Measurements from ENCODE around the gene SLC34A3.

SLC34A3 gene

DNA sequence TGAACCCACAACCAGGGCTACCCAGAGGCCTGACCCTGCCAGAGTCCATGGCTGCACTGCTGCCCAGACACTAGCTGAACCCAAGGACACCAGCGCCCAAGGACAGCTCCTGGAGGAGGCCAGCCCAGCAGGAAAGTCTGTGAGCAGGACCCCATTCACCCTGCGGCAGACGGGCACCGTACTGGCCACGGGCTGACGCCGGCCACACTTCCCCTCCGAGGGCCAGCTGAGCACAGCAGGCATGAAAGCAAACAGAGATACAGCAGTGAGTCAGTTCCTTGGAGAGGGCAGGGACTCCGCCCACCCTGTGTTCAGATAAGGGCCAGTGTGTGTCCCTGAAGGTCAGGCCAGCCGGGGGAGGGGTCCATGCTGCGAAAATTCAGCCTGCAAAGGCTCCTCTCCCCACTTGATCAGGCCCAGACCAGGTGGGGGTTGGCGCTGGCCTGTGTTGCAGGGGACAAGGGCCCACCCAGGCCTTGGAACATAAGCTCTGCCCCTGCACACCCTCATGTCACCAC, 11.9 kb upstream of the SLC34A3 start:
- no peak for DNase-seq

DNA sequence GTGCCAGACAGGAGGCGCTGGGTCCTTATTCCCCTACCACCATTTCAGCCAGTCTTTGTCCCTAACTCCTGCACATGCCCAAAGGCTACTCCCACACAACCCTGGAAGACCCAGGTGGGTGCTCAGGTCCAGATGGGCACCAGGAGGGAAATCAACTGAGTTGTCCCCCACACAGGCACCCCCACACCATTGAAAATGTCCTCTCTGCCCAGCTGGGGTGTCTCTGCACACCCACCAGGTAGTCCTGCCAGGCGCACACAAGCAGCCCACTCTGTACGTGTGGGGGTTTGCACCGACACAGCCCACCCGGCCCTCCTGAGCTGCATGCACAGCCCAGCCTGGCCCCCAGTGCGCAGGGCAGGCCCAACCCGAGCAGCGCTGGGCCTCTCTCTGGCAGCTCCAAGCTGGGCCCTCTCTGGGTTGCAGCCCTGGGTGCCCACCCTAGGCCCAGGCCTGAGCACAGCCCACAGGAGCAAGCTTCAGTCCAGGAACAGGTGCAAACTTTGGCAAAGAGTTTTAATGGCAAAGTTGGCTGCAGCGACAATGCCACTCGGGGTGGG, 10.9 kb upstream of the SLC34A3 start:
- DNase-seq: no peak

DNA sequence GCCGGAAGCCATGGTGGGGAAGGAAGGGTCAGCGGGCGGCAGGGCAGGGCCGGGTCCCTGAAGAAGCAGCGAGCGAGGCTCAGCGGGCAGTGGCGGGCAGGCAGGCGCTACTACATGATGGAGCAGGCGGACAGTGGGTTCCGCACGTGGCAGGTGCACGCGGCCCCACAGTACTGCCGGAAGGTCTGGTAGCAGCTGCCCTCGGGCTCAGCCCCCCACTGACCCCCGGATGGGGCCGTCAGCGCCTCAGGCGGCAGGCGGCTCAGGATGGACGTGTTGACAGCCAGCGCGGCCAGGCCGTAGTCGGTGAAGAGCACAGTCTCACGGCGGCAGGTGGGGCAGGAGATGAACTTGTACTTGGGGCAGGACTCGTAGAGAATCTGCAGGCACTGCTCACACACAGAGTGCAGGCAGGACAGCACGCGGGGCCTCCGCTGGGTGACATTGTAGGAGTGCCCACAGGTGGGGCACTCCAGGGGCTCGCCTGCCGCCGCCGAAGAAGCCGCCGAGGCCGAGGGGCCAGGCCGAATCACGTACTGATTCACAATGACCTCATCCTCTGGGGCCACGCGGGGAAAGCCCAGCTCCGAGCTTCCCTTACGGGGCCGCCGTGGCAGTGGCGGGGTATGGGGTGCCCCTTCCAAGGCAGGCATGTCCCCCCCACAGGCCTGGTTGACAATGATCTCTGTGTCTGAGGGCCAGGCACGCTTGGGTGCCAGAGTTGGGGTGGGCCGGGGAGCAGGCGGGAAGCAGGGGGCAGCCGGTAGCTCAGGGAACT, 10.2 kb upstream of the SLC34A3 start:
- no peak for DNase-seq

DNA sequence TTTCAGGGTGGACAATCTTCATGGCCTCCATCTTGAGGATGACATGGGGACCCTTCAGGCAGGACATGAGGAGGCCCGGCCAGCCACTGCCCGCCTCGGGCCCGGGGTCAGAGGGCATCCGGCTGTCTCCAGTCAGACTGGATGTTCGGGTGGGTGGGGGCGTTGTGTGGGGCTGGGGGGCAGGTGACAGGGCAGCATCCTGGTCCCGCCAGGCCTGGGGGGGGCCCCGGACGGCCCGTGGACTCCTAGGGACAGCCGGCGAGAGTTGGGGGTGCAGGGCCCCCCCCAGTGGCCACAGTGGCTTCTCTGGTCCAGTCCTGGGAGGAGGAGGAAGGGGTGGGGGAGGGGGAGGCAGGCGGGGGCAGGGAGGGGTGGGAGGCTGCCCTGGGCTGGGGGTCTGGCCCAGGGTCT, 9.6 kb upstream of the SLC34A3 start:
- DNase-seq: no peak

DNA sequence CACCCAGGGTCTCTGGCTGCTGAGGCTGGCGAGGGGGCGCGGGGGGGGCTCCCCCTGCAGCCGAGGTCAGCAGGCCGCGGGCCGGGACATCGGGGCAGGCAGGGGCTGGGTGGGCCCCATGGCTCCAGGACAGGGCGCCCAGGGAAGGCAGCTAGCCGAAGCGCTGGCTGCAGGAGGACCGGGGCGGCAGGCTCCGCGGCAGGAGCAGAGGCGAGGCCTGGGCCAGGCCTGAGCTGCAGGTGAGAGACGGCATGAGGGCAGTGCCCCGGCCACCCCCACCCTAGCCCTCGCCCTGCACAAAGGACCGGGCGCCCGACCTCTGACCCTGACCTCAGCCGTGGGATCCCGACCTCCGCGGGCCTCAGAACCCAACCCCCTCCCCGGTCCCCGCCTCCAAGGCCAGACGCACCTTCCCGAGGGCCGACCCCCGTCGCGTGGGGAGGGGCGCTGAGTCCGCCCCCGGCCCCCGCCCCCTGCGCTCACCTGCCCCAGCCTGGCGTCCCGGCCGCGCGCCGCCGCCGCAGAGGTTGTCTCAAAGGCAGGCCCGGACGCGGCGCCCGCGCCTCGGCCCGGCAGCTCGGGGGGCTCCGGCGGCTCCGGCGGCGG, 9.1 kb upstream of the SLC34A3 start:
- DNase-seq: no peak

DNA sequence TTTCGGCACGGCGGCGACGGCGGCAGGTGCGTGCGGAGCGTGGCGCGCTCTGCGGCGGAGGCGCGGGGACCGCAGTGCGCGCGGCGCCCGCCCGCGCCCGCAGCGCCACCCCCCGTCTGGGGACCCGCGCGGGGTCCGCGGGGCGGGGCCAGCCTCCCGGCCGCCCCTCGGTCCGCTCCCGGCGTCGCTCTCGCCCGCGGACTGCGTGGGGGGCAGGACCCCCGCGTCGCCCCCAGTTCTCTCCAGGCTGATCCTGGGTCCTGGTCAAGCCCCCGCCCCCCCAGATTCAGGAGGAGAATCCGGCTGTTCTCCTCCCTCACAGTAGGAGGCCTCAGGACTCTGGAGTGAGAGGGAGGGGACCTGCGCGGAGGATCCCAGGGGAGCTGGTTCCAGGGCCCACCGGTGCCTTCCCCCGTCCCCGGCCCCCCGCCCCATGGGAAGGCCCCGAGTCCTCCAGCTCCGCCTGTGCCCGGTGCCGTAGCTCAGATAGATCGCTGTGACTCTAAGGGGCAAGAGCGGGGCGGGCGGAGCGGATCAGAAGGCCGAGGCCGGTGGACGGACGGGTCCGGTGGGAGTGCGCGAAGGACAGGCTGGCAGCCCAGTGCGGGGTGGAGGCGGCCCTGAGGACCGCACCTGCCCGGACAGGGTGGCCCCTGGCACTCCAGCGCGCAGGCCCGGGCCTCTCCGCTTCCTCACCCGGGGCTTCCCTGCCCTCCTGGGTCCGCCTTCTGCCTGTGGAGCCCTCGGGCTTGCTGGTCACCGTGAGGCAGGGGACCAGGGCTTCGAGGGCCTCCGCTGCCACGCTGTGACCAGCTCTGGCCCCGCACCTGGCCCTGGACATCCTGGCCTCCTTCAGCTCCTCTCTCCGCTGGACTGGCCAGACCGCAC, 8.3 kb upstream of the SLC34A3 start, which contains the start of gene RNF208:
TSS of gene RNF208 (minus strand) at position 51 of the 888 bp plus-strand sequence. CDS start 1,028 bp downstream, outside the sequence.
- no peak for DNase-seq

DNA sequence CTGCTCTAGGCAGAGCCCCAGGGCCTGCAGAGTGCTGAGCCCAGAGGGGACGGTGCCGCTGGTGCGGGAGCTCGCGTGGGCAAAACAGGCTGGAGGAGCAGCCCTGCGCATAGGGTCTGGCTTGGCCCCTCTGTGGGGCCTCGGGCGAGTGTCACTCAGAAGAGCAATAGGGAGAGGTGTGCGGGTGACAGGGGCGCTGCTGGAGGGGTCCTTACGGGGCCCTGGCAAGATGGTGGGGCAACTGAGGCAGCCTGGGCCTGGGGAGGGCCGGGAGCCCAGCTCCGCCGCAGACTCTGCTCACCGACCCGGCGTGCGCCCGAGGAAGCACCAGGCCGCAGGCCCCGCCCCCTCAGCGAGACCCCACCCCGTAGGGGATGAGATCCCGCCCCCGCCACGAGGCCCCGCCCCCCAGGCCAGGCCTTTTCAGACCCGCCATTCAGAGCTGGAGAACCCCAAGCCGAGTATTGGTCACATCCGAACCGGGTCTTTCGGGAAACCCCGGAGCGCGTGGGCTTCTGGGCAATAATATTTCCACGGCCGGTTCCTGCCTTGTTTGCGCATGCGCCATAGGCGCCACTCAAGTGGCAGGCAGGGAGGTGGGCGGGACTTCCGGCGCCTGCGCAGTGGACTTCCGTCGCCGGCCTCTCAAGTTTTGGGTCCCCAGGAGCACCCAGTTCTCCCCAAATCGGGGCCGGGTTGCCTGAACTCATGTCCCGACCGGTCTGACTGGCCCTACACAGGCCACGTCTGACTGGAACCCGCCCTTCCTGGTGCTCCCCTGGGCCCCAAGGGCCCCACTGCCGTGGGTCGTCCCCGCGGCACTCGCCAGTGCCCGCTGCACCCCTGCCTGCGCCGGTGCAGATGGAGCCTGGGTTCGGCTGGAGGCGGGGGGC, 7.4 kb upstream of the SLC34A3 start:
- peak; percentile 72 to 79 for DNase-seq

DNA sequence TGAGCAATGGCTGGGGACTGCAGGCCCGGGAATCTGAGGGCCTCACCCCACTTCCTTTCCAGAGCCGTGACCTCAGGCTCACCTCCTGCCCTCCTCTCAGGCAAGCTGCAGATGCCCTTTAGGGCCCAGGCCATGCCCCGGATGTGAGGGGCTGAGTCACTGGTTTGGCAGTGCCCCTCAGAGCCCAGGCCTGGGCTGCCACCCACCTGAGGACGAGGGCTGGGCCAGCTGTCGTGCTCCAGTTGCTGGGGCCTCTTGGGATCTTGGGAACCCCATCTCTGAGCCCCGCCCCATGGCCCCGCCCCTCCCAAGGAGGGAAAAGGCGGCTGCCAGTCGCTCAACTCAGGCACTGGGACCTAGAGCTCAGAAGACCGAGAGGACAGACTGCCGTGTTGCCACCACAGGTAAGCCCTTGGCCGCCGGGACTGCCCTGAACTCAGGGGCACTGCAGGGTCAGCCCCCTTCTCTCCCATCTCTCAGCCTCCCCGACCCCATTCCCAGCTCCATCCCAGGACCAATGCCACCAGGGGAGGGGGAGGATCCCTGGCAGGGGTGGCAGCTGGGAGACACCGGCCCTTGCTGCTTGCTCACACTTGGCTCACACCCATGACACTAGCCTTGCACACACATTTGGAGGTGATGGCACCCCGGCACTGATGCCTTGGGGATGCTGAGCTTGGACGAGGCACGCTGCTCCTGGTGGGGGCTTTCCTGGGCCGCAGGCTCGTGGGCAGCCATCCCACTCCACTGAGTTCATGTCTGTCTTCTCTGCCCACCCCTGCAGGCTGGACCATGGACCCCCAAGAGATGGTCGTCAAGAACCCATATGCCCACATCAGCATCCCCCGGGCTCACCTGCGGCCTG, 5.6 kb upstream of the SLC34A3 start, which contains the start of gene CYSRT1:
TSS of gene CYSRT1 (plus strand) at position 345 of the 865 bp plus-strand sequence. CDS start at position 793, 448 bp downstream.
- DNase-seq: no peak

DNA sequence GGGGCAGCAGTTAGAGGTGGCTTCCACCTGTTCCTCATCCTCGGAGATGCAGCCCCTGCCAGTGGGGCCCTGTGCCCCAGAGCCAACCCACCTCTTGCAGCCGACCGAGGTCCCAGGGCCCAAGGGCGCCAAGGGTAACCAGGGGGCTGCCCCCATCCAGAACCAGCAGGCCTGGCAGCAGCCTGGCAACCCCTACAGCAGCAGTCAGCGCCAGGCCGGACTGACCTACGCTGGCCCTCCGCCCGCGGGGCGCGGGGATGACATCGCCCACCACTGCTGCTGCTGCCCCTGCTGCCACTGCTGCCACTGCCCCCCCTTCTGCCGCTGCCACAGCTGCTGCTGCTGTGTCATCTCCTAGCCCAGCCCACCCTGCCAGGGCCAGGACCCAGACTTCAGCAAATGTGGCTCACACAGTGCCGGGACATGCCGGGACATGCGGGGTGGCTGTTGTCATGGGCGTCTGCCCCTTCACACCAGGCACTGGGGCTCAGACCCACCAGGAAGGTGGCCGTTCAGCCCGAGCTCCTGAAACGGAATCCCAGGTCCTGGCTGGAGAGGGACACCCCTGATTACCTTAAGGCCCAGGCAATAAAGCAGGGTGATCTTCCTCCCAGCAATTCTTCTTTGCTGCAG, 4.9 kb upstream of the SLC34A3 start:
- no peak for DNase-seq

DNA sequence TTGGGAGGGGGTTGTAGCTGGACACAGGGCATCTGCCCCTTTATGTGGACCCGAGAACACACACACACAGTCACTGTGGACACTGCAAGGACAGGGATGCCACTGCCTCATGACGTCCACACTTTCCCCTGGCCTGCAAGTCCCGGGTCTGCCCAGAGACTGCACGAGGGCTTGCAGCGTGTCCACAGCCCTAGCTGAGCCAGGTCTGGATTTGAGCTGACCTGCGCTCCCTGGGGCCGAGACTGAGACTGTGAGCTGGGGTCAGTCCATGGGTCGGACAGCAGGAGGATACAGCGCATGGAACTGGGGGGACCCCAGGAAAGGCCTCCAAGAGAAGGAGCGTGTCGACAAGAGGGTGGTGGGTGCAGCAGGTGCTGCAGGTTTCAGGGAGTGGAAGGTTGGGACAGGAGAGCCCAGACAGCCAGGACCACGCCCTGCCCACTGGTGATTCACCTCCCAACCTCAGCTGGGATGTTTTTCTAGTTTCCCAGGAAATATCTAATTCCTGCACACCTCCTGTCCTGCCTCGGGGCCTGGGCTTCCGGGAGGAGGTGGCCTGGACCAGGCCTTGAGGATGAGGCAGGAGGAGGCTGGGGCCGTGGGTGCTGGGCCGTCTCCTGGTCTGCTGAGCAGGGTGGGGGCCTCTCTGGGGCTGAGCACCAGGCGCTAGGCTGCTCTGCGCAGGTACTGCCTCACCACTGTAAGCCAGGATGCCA, 4.2 kb upstream of the SLC34A3 start:
- DNase-seq: no peak

DNA sequence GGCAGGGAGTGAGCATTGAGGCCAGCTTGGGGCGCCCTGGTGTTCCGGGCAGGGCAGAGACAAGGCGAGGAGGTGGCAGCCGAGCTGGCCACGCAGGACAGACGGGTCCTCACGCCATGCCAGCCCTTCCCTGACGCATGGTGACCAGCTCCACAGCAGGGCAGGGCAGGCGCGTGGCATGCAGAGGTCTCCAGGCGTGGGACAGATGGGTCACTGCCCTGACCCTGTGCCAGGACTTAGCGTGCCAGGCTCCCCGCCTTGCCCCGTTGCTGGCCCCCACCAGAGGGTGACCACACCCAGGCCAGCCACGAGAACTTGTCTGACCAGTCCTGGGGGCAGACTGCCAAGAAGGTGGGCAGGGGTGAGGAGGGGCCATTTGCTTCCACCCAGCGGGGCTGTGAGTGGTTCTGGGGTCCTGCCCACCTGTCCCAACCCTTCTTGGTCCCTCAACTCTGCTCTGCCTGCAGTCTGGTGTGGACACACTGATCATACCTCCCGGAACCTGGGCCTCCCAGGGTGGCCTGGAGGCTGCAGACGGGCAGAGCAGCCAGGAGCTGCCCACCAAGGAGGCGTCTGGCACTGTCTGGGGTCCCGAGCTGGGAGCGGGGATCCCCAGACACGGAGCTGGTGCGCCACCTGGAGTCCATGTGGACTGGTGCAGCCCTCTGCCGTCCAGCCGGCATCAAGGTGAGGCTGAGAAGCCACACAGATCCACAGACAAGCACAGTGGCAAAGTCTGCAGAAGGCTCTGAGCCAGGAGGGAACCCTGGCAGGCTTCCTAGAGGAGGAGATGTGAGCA, 3.4 kb upstream of the SLC34A3 start, which contains the start of gene RNF224:
TSS of gene RNF224 (plus strand) at position 449 of the 799 bp plus-strand sequence. CDS start 834 bp downstream, outside the sequence.
- peak in 1 of 2 experiments; percentile 49 for DNase-seq

DNA sequence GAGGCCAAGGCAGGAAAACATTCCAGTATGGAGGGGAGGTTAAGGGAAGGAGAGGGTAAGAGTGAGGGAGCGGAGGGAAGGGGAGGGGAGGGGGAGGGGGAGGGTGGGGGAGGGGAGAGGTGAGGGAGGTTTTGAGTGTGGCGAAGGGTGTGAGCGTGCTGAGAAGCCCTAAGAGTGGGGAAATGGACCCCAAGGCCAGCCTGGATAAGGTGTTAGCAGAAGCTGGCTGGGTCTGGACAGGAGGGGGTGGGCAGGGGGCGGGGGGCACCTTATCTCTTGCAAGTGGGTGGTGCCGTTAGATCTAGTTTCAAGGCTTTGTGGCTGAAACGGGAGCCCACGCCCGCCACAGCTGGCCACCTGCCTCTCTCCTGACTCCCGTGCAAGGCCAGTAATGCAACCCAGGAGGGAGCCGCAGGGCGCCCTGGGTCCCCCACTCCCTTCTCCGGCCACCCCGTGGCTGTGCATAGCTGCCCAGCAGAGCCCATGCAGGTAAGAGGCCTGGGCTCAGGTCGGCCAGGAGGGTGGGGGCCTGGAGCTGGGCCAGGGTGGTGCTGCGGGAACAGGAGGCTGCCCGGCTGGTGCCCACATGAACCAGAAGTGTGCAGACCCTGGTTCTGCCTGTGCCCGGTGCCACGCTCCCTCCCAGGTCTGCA, 2.7 kb upstream of the SLC34A3 start:
- DNase-seq: no peak

DNA sequence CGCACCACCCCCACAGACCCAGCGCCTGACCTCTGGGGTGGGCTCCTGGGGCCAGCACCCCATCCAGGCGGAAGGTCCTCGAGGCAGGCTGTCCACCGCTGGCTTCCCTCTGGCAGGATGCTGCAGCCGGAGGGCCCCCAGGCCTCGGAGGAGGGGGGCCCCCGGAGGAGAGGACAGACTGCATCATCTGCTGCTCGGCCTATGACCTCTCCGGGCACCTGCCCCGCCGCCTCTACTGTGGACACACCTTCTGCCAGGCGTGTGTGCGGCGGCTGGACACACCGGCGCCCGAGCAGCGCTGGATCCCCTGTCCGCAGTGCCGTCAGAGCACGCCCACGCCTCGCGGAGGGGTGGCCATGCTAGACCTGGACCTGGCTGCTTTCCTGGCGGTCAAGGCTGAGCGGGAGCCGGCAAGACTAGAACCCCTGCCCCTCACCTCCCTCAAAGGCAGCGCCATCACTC, 2.2 kb upstream of the SLC34A3 start:
- no peak for DNase-seq

DNA sequence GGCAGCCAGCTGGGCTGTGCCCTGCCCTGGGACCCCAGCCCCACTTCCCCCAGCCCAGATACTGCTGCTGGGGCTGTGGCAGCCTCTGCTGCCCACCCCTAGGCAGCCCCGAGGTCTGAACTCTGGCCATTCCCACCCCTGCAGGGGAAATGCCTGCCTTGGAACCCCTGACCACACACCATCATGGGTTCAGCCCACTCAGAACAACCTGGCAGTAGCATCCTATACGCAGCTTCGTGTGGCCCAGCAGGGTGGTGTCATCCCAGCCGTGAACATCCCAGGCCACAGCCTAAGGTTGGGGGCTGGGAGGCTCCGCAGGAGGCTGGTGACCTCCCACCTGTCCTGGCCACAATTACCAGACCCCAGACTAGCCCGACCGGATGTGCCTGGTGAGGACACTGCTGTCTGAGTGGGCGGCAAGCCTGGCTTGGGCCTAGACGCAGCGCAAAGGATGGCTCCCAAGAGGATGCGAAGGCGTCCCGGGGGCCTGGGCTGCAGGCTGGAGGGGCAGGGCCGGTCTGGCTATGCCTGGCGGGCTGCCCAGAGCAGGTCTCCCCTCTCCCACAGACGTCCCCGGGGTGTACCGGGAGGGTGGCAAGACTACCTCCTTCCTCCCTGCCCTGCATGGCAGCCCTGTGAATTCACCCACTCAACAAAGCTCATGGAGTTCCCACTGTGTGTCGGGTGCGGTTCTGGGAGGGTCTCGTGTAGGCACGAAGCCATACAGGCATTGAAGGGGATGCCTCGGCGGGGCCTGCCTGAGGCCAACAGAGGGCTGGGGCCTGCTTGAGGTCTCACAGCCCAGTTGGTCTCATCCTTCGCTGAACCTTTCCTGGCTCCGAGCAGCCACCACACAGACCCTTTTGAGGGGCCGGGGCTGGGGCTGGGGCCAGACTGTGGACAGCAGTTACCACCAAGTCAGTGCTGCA, 1.5 kb upstream of the SLC34A3 start:
- no peak for DNase-seq

DNA sequence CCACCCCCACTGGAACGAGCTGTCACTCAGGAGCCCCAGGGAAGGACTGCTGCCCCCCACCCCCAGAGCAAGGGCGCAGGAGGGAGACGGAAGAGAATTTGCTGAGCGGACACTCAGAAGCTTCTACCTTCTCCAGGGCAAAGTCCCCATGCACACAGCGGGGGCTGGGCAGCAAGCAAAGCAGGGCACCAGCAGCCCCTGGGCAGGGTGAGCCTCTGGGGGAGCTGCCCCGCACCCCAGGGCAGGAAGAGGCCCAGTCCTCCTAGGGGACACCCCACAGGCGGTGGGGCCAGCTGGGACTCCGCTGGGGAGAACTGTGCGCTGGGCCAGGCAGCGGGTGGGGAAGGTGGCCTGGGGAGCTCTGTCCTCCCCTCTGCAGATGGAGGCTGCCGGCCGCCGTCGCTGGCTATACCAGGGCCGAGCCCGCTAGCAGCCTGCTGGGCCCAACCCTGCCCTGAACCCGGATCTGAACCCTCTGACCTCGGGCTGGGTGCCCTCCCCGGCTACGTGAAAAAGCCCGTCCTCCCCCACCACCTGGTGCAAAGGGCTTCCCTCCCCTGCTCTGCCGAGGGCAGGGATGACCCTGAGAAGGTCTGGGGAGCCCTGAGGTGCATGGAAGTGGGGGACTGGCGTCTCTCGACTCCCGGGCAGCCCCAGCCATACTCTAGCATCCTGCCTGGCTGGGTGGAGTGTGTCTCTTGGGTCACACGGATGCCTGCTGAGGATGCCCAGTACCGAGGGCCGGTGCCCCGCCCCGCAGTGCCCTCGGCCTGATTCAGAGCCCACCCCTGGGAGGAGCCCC, 597 bp upstream of the SLC34A3 start:
- DNase-seq: no peak
